NCI-H2107 treated with DMSO at 0.1 percent for 48 hours (cell line): ENCODE data around the gene KHDRBS2.

Source experiments
- DNase-seq: peaks from one replicate; lab custom pipeline; 2025; ENCODE audit not compliant: unreplicated experiment; lab: John Stamatoyannopoulos, UW

KHDRBS2 gene

GRCh38 chr6:62285612-62286469 lies at the start of gene KHDRBS2:
KHDRBS2 (minus strand) TSS chr6:62286225.
- DNase-seq = no peak

GRCh38 chr6:62328607-62329006 lies 42.6 kb upstream of the KHDRBS2 start:
- no peak for DNase-seq

GRCh38 chr6:62324834-62325233 lies 38.8 kb upstream of the KHDRBS2 start:
- DNase-seq = no peak

GRCh38 chr6:62323818-62324431 lies 37.9 kb upstream of the KHDRBS2 start:
- no peak for DNase-seq

GRCh38 chr6:62298745-62299392 lies 12.8 kb upstream of the KHDRBS2 start:
- DNase-seq = no peak

- no peak for DNase-seq
Observed at GRCh38 chr6:62296541-62296940, 10.5 kb upstream of the KHDRBS2 start.

GRCh38 chr6:62288974-62289373 lies 2.9 kb upstream of the KHDRBS2 start:
- no peak for DNase-seq

- no peak for DNase-seq
Observed at GRCh38 chr6:62288562-62288961, 2.5 kb upstream of the KHDRBS2 start.

- no peak for DNase-seq
Observed at GRCh38 chr6:62286470-62286843, 432 bp upstream of the KHDRBS2 start.

- no peak for DNase-seq
Observed at GRCh38 chr6:62284725-62285124, 1.3 kb downstream of the KHDRBS2 start.

GRCh38 chr6:62283796-62284411 lies 2.1 kb downstream of the KHDRBS2 start:
- DNase-seq = no peak

- DNase-seq = no peak
Observed at GRCh38 chr6:62283365-62283764, 2.7 kb downstream of the KHDRBS2 start.

GRCh38 chr6:62280099-62280498 lies 5.9 kb downstream of the KHDRBS2 start:
- DNase-seq = no peak

GRCh38 chr6:62272114-62272513 lies 13.9 kb downstream of the KHDRBS2 start:
- no peak for DNase-seq

- DNase-seq = no peak
Observed at GRCh38 chr6:62265906-62266525, 20.0 kb downstream of the KHDRBS2 start.

GRCh38 chr6:62262283-62262682 lies 23.7 kb downstream of the KHDRBS2 start:
- no peak for DNase-seq

- no peak for DNase-seq
Observed at GRCh38 chr6:62246087-62246486, 39.9 kb downstream of the KHDRBS2 start.

GRCh38 chr6:62236784-62237183 lies 49.2 kb downstream of the KHDRBS2 start:
- no peak for DNase-seq

- no peak for DNase-seq
Observed at GRCh38 chr6:62229231-62229630, 56.8 kb downstream of the KHDRBS2 start.

- DNase-seq = no peak
Observed at GRCh38 chr6:62217866-62218265, 68.2 kb downstream of the KHDRBS2 start.

GRCh38 chr6:62202078-62202477 lies 83.9 kb downstream of the KHDRBS2 start:
- no peak for DNase-seq
